Activated T-cell treated with anti-CD3 and anti-CD28 coated beads, Interleukin-2, amount 50 U/mL, for 1 hour (primary cell): ENCODE measurements around the gene VEZF1.

Experiments used
- DNase-seq: peaks from one replicate; pipeline ENCODE4 v3.0.0-alpha.2; 2020

Gene VEZF1

DNA sequence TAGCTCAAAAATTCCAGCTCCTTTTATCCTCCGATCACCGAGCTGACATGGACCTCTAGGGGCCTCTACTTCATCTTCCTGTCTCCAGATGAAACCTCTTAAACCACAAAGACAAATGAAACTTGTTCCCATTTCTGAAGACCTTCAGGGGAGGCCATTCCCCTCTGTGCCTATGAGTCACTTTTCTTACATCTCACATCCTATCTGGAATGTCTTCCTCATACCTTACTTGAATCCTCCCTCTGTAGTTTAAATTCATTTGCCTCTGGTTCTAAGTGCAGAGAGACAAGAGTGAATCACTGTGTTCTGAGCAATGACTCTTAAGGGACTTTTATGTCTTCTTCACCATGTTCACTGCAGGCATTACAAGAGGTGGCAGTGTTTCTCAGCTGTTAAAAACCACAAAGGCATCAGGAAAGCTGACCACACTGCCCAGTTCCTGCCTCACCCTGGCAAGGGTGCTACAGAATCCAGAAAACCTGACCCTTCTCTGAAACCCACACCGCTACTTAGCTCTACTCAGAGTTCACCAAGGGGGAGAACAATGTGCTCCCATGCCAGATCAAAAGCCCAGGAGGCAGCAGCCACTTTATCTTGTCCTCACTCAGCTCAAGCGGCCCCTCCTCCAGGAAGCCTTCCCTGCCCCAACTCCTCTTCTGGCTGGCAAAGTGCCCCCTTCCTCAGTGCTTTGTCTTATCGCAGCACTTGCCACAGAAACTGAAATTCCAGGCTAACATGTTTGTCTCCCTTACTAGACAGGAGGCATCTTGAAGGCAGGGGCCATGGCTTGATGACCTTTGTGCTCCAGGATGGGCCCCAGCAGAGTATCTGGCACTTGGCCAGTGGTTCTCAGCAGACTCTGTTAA is 39.3 kb downstream of the VEZF1 start:
- no peak for DNase-seq

DNA sequence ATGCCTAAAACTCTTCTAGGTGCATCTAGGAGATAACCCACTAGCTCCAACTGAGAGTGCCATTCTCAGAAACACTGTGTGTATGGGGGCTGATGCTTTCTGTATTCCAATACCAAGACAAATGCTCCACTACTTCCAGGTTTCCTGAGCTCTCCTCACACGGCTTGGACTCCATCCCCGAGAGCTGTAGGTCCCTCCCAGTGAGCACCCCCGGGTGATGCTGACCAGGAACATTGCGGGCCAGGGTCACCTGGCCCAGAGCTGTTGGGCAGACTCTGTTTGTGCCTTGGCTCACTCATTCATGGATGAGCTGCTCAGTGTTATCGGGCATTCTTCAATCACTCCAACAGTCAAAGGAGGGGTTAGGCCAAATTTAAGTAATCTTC is 39.9 kb downstream of the VEZF1 start:
- no peak for DNase-seq

DNA sequence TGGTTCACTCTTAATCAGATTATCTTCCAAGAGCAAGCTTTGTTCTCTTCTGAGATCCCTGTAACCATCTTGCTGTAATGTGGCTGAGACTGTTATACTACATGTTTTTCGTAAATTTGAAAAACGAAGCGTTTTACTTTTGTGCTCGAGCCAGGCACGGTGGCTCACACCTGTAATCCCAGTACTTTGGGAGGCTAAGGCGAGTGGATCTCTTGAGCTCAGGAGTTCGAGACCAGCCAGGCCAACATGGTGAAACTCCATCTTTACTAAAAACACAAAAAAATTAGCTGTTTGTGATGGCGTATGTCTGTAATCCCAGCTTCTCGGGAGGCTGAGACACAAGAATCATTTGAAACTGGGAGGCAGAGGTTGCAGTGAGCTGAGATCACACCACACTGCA is 40.7 kb downstream of the VEZF1 start:
- no peak for DNase-seq

DNA sequence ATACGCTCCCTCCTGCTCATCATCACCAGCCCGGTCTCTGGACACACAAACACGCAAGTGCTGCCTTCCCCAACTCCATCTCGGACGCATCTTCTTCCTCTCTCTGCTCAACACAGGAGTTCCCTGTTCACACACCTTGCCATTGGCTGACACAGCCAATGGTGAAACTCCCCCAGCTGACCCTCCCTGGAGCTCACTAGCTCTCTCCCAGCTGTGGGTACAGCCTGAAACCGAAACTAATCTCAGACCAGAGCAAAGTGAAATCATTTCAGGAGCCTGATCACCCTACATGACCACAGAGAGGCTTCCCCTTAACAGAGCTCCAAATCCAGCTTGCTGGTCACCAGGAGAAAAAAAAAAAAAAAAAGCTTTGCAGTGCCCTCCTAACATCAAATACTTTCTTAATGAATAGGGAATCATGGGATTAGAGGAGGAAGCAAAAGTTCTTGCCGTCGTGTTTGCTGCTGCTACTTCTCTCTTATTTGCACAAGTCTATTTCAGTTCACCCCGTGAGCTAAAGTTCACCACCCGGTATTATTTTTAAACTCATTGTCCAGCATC is 41.2 kb downstream of the VEZF1 start:
- DNase-seq, result peak; percentile 25

- DNase-seq, result no peak
Measured at GRCh38 chr17:57945996-57946797, 41.9 kb downstream of the VEZF1 start.

GRCh38 chr17:57944908-57945307 is 43.1 kb downstream of the VEZF1 start:
- no peak for DNase-seq

DNA sequence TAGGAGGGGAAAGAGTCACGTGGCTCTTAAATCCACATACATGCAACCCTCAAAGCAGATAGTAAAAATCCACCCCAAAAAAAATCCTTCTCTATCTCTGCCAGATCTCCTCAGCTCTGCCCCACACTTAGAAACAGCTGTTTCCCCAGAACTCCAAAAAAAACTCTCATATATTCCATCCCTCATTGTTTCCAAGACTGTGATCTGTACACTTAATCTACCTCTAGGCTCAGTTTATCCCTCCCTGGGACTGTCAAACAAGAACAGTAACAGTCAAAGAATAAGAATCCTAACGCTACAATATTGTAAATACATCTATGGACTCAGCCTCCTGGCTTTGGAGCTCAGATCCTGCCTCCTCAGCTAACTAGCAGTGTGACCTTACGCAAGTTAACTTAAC is 44.4 kb downstream of the VEZF1 start:
- no peak for DNase-seq

DNA sequence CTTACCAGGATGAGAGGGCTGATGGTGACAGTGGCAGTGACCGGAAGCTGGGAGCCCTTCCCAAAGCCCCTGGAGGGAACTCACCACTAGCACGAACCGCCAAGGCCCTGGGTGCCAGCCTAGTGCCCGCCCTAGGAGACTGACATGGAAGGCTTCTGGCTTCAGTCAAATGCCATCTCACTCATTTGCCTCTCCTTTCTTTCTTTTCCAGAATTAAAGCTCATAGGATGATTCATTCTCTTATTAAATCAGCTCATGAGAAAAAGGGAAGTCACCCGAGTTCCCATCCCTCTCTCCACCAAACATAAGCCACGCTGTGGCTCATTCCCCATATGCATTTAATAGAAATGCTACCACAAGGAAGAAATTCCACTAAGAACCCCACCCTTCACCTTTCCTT is 44.9 kb downstream of the VEZF1 start:
- DNase-seq, result no peak

- no peak for DNase-seq
Measured at GRCh38 chr17:57941384-57942370, 46.4 kb downstream of the VEZF1 start.

DNA sequence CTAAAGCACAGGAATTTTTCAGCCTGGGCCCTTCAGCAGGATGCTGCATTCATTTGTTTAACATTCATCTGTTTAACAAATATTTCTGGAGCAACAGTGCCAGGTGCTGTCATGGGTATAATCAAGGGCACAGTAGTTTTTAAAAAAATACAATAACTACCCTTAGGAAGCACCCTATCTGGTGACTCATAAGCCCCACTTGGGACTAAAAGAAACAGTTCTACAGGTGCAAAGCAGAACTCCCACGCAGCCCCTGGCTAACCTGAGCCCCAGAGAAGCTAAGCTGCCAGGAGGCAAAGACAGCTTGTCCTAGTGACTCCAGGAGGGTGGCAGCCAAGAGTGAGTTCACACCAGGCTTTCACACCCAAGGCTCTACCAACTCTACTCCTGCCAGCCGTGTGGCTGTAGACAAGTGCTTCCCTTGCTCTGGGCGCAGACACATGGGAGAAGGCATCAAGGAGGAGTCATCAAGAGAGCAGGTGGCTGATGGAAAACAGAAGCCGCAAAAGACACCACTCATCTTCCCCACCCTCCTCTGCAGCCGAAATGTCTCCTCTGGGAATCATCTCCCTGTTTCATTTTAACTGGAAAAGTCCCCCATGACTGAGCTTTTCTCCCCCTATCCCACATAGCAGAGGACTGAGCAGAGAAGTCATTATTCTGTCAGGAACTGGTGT is 47.3 kb downstream of the VEZF1 start:
- no peak for DNase-seq

DNA sequence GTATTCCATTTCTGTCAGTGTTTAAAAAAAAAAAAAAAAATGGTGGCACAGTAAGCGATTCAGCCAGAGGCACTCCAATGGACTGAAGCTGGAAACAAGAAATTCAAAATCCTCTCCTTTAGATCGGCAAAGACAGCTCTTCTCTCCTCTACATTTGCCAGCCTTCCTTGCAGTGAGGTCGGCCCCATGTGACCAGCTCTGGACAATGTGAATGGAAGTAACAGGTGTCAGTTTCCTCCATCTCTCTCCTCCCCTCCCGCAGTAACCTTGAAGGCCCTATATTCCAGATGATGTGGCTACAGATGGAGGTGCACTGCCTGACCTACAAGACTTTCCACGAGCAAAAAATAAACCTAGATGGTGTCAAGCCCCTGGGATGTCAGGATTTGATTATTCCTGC is 47.8 kb downstream of the VEZF1 start:
- no peak for DNase-seq

GRCh38 chr17:57939797-57940196 is 48.3 kb downstream of the VEZF1 start:
- DNase-seq, result no peak

DNA sequence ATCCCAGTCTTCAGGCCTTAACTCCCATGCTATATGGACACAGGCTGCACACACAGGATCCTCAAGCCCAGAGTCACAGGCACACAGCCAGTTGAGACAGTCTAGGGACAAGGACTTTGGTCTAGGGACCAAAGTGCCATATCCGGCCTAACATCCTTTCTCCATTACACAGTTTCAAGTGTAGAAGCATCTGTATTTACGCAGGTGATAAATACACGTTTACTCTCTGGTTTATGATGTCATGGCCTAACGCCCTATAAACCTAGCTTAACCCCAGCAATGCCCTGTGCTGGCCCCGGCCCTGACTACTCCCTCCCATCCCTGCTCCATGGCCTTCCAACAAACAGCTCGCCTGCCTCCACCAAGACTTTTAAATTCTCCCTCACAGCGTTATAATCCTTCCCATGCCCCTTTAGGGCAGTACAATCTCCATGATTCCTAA is 50.0 kb downstream of the VEZF1 start:
- DNase-seq, result no peak

DNA sequence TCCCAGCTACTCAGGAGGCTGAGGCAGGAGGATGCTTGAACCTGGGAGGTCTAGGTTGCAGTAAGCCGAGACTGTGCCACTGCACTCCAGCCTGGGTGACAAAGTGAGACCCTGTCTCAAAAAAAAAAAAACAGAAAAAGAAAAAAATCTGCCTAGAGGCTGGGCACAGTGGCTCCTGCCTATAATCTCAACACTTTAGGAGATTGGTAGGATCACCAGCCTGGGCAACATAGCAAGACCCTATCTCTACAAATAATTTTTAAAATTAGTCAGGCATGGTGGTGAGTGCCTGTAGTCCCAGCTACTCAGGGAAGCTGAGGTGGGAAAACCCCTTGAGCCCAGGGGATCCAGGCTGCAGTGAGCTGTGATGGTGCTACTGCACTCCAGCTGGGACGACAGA is 50.6 kb downstream of the VEZF1 start:
- DNase-seq, result no peak

DNA sequence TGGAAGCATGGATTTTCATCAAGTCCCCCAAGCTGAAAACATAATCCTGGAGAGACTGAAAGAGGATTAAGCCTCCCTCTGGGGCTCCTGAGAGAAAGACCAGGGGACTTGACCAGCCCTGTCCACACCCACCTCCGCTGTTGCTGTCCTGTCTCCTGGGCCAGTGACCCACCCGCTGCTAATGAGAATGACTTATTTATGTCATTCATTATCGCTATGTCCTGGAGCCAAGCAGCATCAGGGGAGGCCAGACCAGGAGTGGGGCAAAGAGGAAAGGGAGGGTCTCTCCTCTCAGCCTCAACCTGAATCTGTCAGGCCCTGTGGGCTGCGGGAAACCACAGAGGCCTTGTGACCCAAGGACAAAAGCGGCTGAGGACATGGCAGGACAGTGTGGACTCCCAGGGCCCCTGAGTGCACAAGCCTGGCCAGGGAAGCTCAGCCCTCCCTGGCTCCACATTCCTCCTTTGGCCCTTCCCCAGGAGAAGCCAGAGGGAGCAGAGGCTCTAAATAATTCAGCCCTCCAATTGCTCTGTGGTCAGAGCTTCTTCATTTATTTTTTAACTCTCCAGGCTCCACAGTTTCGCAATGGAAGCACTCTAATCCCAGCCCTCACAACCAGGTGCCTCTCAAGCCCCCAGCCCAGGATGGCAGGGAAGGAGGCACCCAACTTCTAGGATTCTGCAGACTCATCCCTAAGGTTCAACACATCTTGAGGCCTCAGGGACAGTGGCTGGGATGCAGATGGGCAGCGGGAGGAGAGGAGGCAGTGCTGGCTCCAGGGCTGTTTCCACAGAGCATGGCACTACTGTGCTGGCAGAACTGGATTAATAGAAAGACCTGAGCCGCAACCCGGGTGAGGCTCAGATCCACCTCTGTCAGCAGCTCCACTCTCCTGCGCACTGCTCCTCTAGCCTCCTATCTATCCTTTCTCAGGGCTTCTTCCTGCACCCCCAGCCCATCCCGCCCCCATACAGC is 51.9 kb downstream of the VEZF1 start:
- no peak for DNase-seq

DNA sequence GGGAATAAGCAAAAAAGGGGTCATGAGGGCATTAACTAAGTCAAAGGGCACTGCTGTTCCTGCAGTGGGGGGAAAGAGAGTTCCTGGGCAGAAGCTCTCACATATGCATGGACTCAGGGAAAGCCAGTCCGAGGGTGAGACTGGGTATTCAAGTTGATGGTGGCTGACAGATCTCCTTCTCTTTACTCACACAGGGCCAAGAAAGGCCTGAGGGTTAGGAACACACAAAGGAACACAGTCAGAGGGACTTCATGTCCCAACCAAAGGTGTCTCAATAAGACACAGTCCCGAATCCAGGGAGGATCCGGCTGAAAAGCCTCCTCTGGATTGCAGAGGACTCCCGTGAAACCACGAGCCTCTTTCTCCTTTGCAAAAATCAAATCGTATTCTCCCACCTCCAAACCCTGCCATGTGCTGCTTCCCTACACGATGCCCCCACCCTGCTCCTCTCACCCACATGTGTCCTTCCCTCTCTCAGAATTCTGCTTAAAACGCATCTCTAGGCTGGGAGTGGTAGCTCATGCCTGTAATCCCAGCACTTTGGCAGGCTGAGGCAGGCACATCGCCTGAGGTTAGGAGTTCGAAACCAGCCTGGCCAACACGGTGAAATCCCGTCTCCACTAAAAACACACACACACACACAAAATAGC is 56.4 kb downstream of the VEZF1 start:
- DNase-seq, result no peak

GRCh38 chr17:57930239-57930638 is 57.8 kb downstream of the VEZF1 start:
- no peak for DNase-seq

- no peak for DNase-seq
Measured at GRCh38 chr17:57929386-57929785, 58.7 kb downstream of the VEZF1 start.

GRCh38 chr17:57928928-57929327 is 59.1 kb downstream of the VEZF1 start:
- DNase-seq, result no peak

GRCh38 chr17:57927048-57927723 is 60.9 kb downstream of the VEZF1 start:
- no peak for DNase-seq
